GM18507 (cell line): ENCODE data around the gene UBE2D2.
A peak's percentile ranks its signal among the peaks of the same experiment; 100 is the strongest.
"Not testable (repeated sequence)": the region's sequence is repeated elsewhere in the genome, so short reads cannot be mapped to it uniquely, and the experiment has no call there.

ENCODE experiments used
- DNase-seq: peaks from one replicate; pipeline ENCODE4 v3.0.0; 2011; ENCODE audit warnings: low read depth; ENCODE audit not compliant: insufficient read length; ENCODE audit errors: extremely low spot score
- FAIRE-seq: peaks from 2 replicates; lab custom pipeline; 2011; peaks lifted over from hg19 to GRCh38; lab: Jason Lieb, UNC

The UBE2D2 gene

GRCh38 chr5:139560752-139561654 lies at the start of gene UBE2D2:
Gene UBE2D2 (plus strand): TSS chr5:139561339. CDS start chr5:139561792, 453 bp downstream.
- DNase-seq = peak; percentile 96
- peak; percentile 97 for FAIRE-seq

GRCh38 chr5:139512786-139513390 lies 48.3 kb upstream of the UBE2D2 start:
- FAIRE-seq (no peak), DNase-seq (no peak)

GRCh38 chr5:139513434-139513833 lies 47.7 kb upstream of the UBE2D2 start:
- not testable (repeated sequence) for DNase-seq
- peak; percentile 73 for FAIRE-seq

GRCh38 chr5:139513852-139514485 lies 47.2 kb upstream of the UBE2D2 start:
- FAIRE-seq (no peak), DNase-seq (no peak)

- DNase-seq = no peak
- no peak for FAIRE-seq
Measured at GRCh38 chr5:139514486-139514856, 46.7 kb upstream of the UBE2D2 start.

- DNase-seq (peak; percentile 80), FAIRE-seq (peak; percentile 46)
Measured at GRCh38 chr5:139517683-139518564, 43.2 kb upstream of the UBE2D2 start.

- FAIRE-seq (no peak), DNase-seq (no peak)
Measured at GRCh38 chr5:139523635-139524445, 37.3 kb upstream of the UBE2D2 start.

- no peak for FAIRE-seq
- no peak for DNase-seq
Measured at GRCh38 chr5:139524446-139524845, 36.7 kb upstream of the UBE2D2 start.

GRCh38 chr5:139524940-139525585 lies 36.1 kb upstream of the UBE2D2 start:
- no peak for DNase-seq
- FAIRE-seq = peak; percentile 73

GRCh38 chr5:139525586-139526308 lies 35.4 kb upstream of the UBE2D2 start:
- FAIRE-seq = peak; percentile 96
- DNase-seq = not testable (repeated sequence)

- FAIRE-seq, DNase-seq: not testable (repeated sequence)
Measured at GRCh38 chr5:139526309-139527089, 34.6 kb upstream of the UBE2D2 start.

- not testable (repeated sequence) for FAIRE-seq
Measured at GRCh38 chr5:139527090-139527470, 34.1 kb upstream of the UBE2D2 start.

GRCh38 chr5:139527896-139528467 lies 33.2 kb upstream of the UBE2D2 start:
- not testable (repeated sequence) for FAIRE-seq, DNase-seq

More at GRCh38 chr5:139527090-139527470, 34.1 kb upstream of the UBE2D2 start:
- not testable (repeated sequence) for DNase-seq

GRCh38 chr5:139528695-139529094 lies 32.4 kb upstream of the UBE2D2 start:
- FAIRE-seq = peak; percentile 72
- DNase-seq = not testable (repeated sequence)

- not testable (repeated sequence) for FAIRE-seq, DNase-seq
Measured at GRCh38 chr5:139530079-139530478, 31.1 kb upstream of the UBE2D2 start.

GRCh38 chr5:139531772-139532169 lies 29.4 kb upstream of the UBE2D2 start:
- DNase-seq (no peak), FAIRE-seq (no peak)
